22Rv1 (cell line): Measurements from ENCODE around the gene C14orf132.

Source experiments
- H3K27ac ChIP-seq: fragments of 450-650 bp; 2 replicates; pipeline ENCODE4 v1.5.1; 2017
- ZFX ChIP-seq: fragments of 450-650 bp; IDR thresholded peaks from 2 replicates; pipeline ENCODE4 v1.6.1; 2017; ENCODE audit warnings: antibody characterized with exemption, borderline replicate concordance
- TF ChIP-seq, protein P1 (sequence below): fragments of 450-650 bp; IDR thresholded peaks from 2 replicates; pipeline ENCODE4 v1.5.1; 2017; ENCODE audit warnings: mild to moderate bottlenecking

Gene C14orf132

GRCh38 chr14:96134508-96134907 is 95.3 kb downstream of the C14orf132 start:
- no peak overlapping the region for H3K27ac ChIP-seq
- TF ChIP-seq, protein P1, sequence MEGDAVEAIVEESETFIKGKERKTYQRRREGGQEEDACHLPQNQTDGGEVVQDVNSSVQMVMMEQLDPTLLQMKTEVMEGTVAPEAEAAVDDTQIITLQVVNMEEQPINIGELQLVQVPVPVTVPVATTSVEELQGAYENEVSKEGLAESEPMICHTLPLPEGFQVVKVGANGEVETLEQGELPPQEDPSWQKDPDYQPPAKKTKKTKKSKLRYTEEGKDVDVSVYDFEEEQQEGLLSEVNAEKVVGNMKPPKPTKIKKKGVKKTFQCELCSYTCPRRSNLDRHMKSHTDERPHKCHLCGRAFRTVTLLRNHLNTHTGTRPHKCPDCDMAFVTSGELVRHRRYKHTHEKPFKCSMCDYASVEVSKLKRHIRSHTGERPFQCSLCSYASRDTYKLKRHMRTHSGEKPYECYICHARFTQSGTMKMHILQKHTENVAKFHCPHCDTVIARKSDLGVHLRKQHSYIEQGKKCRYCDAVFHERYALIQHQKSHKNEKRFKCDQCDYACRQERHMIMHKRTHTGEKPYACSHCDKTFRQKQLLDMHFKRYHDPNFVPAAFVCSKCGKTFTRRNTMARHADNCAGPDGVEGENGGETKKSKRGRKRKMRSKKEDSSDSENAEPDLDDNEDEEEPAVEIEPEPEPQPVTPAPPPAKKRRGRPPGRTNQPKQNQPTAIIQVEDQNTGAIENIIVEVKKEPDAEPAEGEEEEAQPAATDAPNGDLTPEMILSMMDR, result no peak
- no peak for TF ChIP-seq ZFX

- TF ChIP-seq, protein P1, result no peak
- no peak for TF ChIP-seq ZFX
- H3K27ac ChIP-seq, result no peak overlapping the region
These were observed 96.1 kb downstream of the C14orf132 start for GRCh38 chr14:96135285-96135684.

- no peak overlapping the region for H3K27ac ChIP-seq
- TF ChIP-seq ZFX, result no peak
- TF ChIP-seq, protein P1, result no peak
These were observed 97.3 kb downstream of the C14orf132 start for GRCh38 chr14:96136371-96137005.

- TF ChIP-seq, protein P1, result no peak
- no peak for TF ChIP-seq ZFX
- H3K27ac ChIP-seq, result no peak overlapping the region
These were observed 99.1 kb downstream of the C14orf132 start for GRCh38 chr14:96138241-96138640.

- H3K27ac ChIP-seq, result no peak overlapping the region
- TF ChIP-seq, protein P1, result no peak
- TF ChIP-seq ZFX, result no peak
These were observed 100.0 kb downstream of the C14orf132 start for GRCh38 chr14:96139169-96139568.

GRCh38 chr14:96139879-96140278 is 100.7 kb downstream of the C14orf132 start:
- H3K27ac ChIP-seq, result no peak overlapping the region
- no peak for TF ChIP-seq ZFX
- TF ChIP-seq, protein P1, result no peak

DNA sequence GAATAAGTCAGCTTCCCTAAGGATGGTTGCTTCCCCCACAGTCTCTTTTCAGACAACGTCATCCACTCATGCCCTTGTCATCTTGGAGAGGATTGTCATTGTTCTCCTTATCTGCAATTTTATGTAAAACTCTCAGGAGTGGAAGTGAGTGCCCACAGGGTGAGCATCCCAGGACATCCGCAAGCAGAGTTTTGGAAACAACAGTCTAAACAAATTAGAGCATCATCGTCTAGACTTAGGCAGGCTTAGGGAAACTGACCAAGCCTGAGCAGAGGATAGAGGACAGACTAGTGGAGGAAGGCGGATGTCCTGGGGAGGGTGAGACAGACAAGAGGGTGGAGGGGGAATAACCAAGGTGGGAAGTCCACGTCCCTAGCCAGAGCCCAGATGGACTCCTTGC is 101.8 kb downstream of the C14orf132 start:
- TF ChIP-seq, protein P1, result no peak
- no peak for TF ChIP-seq ZFX
- no peak overlapping the region for H3K27ac ChIP-seq
